IPS-18a (cell line): ENCODE measurements around the gene TAL2.

ENCODE experiments used
- H3K27ac ChIP-seq: one replicate; pipeline ENCODE4 v1.5.1; 2013; ENCODE audit warnings: low read length
- H3K27me3 ChIP-seq: one replicate; pipeline ENCODE4 v1.6.1; 2013; ENCODE audit warnings: mild to moderate bottlenecking, low read length; ENCODE audit not compliant: control insufficient read depth, insufficient read depth
- H3K36me3 ChIP-seq: one replicate; pipeline ENCODE4 v1.6.1; 2013; ENCODE audit warnings: low read depth, low read length; ENCODE audit not compliant: control insufficient read depth
- H3K4me1 ChIP-seq: one replicate; pipeline ENCODE4 v1.6.1; 2013; ENCODE audit warnings: low read depth, low read length; ENCODE audit not compliant: control insufficient read depth
- H3K4me3 ChIP-seq: one replicate; pipeline ENCODE4 v1.5.1; 2013; ENCODE audit warnings: low read length
- H3K9ac ChIP-seq: one replicate; pipeline ENCODE4 v1.6.1; 2013; ENCODE audit warnings: mild to moderate bottlenecking, low read length, moderate library complexity
- H3K9me3 ChIP-seq: one replicate; pipeline ENCODE4 v1.6.1; 2013; ENCODE audit warnings: low read depth, low read length; ENCODE audit not compliant: control insufficient read depth

Gene TAL2

DNA sequence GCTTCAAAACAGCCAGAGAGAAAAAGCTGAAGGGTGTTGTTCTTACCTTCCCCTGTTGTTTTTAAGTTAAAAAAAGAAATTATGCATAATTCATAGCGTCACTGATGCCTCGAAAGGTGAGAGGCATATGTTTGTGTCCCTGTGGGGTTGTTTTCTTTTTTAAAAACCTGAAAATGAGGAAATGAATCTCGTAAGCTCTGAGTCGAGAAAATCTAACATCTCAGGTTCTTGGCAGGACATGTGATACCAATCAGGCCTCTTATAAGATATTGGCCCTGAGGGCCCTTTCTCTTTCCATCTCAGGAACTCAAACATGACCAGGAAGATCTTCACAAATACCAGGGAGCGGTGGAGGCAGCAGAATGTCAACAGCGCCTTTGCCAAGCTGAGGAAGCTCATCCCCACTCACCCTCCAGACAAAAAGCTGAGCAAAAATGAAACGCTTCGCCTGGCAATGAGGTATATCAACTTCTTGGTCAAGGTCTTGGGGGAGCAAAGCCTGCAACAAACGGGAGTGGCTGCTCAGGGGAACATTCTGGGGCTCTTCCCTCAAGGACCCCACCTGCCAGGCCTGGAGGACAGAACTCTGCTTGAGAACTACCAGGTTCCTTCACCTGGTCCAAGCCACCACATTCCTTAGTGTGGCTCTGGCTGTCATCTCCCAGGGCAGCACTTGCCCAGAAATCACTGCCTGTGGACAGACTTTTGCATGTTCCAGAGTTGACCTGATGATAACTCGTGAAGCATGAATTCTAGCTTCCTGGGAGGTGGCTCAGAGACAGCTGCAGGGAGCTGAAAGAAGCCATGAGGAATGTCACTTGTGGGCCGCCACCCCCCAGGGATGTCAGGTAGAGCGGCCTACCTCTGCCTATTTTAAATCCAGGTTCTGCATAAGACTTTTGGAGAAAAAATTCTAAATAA is at the start of gene TAL2:
TAL2 (plus strand) TSS at position 274 of the 921 bp plus-strand sequence; CDS start at position 314, 40 bp downstream.
- no peaks in the 10 kb centered on the region for H3K36me3 ChIP-seq
- H3K9me3 ChIP-seq, result no peaks in the 10 kb centered on the region
- no peak within 1 kb of the TSS for H3K27ac ChIP-seq
- H3K4me1 ChIP-seq, result no peaks in the 10 kb centered on the region
- H3K9ac ChIP-seq, result no peak within 1 kb of the TSS
- peaks cover 15% of the 10 kb centered on the region for H3K27me3 ChIP-seq
- H3K4me3 ChIP-seq, result no peak within 1 kb of the TSS

DNA sequence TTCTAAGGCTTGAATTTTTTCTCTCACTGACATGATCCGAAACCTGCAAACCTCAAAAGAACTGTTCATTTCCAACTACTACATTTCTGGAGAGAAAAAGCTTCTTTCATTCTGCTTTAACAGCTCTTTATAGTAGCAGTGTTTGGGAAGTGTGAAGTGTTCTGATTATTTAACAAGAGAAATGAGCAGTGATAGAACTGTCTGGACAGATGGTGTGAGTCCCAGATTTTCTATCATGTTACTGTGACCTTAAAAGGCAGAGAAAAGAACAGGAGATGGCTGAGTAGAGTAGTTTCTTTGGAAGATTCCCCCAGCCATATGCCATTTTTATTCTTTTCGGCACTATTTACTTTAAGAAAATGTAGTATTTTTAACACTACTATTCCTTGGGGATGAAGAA is 41.3 kb upstream of the TAL2 start:
- Histone ChIP-seq H3K4me1 (no peaks in the 10 kb centered on the region), H3K4me3 (no peak overlapping the region), H3K27me3 (no peaks in the 10 kb centered on the region), H3K9me3 (no peaks in the 10 kb centered on the region), H3K27ac (no peak overlapping the region), H3K9ac (no peak overlapping the region), H3K36me3 (no peaks in the 10 kb centered on the region)

DNA sequence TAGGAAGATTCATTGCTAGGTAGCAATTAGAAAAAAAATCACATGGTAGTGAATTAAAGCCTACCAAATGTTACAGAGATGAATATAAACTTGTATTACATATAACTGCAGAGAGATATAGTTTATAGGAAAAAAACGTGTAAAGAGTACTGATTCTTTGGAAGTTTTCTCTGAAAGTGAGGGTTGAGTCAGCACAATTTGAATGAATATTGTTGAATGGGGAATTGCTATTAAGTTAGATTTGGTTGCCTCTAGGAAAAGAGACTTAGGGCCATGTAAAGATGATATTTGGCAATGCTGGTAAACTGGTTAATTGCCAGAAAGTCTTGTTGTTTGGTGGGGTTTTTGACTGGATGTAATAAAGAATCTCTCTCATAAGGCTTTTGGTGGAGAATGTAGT is 37.2 kb upstream of the TAL2 start:
- no peaks in the 10 kb centered on the region for H3K9me3 ChIP-seq
- no peak overlapping the region for H3K27ac ChIP-seq
- no peaks in the 10 kb centered on the region for H3K36me3 ChIP-seq
- no peaks in the 10 kb centered on the region for H3K4me1 ChIP-seq
- H3K4me3 ChIP-seq, result no peak overlapping the region
- no peak overlapping the region for H3K9ac ChIP-seq
- H3K27me3 ChIP-seq, result no peaks in the 10 kb centered on the region

DNA sequence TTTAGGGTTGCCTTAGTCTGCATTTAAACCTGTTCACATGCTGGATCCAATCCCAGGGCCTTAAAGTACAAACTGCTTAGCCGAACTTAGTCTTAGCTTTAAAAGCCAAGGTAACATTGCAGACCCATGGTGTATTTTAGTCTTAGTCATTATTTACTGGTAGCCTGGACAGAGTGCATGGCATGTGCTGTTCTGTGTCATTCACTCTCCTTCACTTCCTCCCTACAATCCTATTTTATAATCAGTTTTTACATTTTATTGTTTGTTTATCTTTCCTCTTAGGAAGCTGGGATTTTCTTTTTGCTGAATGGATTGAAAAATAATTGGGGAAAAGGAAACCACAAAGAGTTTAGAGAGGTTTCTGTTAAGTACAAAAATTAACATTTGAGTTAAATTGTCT is 29.4 kb upstream of the TAL2 start:
- Histone ChIP-seq H3K4me3 (no peak overlapping the region), H3K27me3 (no peaks in the 10 kb centered on the region), H3K4me1 (no peaks in the 10 kb centered on the region), H3K36me3 (no peaks in the 10 kb centered on the region), H3K9me3 (no peaks in the 10 kb centered on the region), H3K27ac (no peak overlapping the region), H3K9ac (no peak overlapping the region)

GRCh38 chr9:105633411-105633810 is 28.8 kb upstream of the TAL2 start:
- Histone ChIP-seq H3K27ac (no peak overlapping the region), H3K27me3 (no peaks in the 10 kb centered on the region), H3K36me3 (no peaks in the 10 kb centered on the region), H3K9ac (no peak overlapping the region), H3K4me3 (no peak overlapping the region), H3K4me1 (no peaks in the 10 kb centered on the region), H3K9me3 (no peaks in the 10 kb centered on the region)

GRCh38 chr9:105636331-105636730 is 25.9 kb upstream of the TAL2 start:
- Histone ChIP-seq H3K9me3 (no peaks in the 10 kb centered on the region), H3K36me3 (no peaks in the 10 kb centered on the region), H3K27me3 (no peaks in the 10 kb centered on the region), H3K27ac (no peak overlapping the region), H3K4me1 (no peaks in the 10 kb centered on the region), H3K9ac (no peak overlapping the region), H3K4me3 (no peak overlapping the region)

DNA sequence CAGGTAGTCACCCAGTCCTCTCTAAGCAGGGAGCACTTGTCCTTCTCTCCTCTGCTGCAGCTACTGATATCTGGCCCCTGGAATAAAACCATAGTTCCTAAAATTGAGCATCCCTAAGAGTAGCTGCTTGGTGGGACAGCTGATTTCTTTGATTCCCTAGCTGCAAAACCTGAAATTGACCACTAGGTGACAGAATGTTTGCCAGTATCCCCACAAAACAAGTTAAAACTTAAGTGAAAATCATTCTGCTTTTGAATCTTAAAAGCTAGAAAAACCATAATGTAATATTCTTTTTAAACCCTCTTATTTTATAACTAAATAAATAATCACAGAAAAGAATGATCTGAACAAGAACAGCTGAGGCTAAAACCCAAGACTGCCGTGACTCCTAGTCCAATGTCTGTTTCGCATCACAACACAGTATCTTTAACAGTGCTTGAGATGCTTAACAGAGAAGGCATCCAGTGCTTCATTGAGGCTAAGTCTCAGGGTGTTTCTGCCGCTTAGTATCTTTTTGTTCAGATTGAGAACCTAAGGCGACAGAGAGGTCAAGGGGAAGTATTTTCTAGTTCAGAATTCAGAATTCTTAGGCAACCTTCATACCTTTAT is 24.4 kb upstream of the TAL2 start:
- H3K9ac ChIP-seq, result no peak overlapping the region
- H3K4me3 ChIP-seq, result no peak overlapping the region
- H3K36me3 ChIP-seq, result no peaks in the 10 kb centered on the region
- no peaks in the 10 kb centered on the region for H3K9me3 ChIP-seq
- no peaks in the 10 kb centered on the region for H3K27me3 ChIP-seq
- H3K4me1 ChIP-seq, result no peaks in the 10 kb centered on the region
- no peak overlapping the region for H3K27ac ChIP-seq

- Histone ChIP-seq H3K27ac (no peak overlapping the region), H3K36me3 (no peaks in the 10 kb centered on the region), H3K4me3 (no peak overlapping the region), H3K9me3 (no peaks in the 10 kb centered on the region), H3K9ac (no peak overlapping the region), H3K27me3 (no peaks in the 10 kb centered on the region), H3K4me1 (no peaks in the 10 kb centered on the region)
These were observed 22.3 kb upstream of the TAL2 start for GRCh38 chr9:105639936-105640335.

DNA sequence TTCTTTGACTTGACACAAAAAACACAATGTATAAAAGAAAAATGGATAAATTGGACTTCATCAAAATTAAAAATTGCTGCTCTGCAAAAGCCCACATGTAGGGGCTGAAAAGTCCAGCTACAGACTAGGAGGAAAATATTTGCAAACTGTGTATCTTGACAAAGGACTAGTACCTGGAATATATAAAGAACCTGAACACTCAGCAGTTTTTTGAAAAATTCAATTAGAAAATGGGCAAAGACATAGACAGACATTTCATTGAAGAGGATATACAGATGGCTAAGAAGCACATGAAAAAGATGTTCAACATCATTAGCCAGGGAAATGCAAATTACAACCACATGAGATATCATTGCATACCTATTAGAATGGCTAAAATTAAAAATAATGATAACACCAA is 18.5 kb upstream of the TAL2 start:
- Histone ChIP-seq H3K9me3 (no peaks in the 10 kb centered on the region), H3K4me1 (peaks cover 16% of the 10 kb centered on the region), H3K36me3 (no peaks in the 10 kb centered on the region), H3K4me3 (no peak overlapping the region), H3K9ac (no peak overlapping the region), H3K27me3 (no peaks in the 10 kb centered on the region), H3K27ac (no peak overlapping the region)

DNA sequence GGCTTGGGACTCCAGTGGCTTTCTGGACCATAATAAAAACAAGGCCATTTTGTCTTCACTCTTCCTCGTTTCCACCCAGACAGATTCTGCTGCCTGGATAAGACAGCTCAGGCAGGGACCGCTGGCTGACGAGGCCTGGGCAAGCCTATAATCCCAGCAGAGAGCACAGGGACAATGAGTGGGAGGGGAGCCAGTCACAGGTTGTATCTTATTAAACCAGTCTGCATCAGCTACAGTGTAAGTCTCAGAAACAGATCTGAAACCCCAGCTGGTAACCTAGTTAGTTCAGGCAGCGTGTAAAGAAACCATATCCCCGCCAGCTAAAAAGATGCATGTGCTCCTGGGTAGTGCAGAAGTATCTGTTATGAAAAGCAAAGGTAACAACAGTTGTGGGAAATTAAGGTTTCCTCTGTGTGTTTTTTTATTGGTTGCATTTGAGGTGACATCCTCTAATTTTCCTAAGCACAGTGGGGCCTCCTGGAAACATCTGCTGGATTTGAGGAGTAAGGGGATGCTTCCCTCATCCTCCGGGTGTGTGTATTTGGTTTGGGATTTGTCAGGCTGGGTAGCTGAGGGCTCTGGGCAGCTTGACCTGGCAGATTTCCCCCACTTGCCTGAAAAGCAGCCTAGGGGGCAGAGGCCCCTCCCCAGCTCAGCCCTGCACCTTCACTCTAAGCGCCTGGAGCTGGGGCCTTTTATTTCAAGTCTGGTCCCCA is 15.2 kb upstream of the TAL2 start:
- Histone ChIP-seq H3K9ac (no peak overlapping the region), H3K9me3 (no peaks in the 10 kb centered on the region), H3K36me3 (no peaks in the 10 kb centered on the region), H3K4me1 (peaks cover 24% of the 10 kb centered on the region), H3K4me3 (no peak overlapping the region), H3K27ac (no peak overlapping the region), H3K27me3 (no peaks in the 10 kb centered on the region)

GRCh38 chr9:105647595-105648349 is 14.5 kb upstream of the TAL2 start:
- Histone ChIP-seq H3K36me3 (no peaks in the 10 kb centered on the region), H3K27me3 (no peaks in the 10 kb centered on the region), H3K4me3 (no peak overlapping the region), H3K27ac (peak overlapping the region; percentile 31), H3K9me3 (no peaks in the 10 kb centered on the region), H3K4me1 (peaks cover 25% of the 10 kb centered on the region), H3K9ac (no peak overlapping the region)
